Right lobe of liver (tissue), 4 donors: ENCODE measurements around the gene CCL16.

Experiments used
- POLR2A ChIP-seq: fragments of 450-650 bp; IDR thresholded peaks from one replicate; pipeline ENCODE4 v1.6.1; 2017; ENCODE audit warnings: antibody characterized with exemption, mild to moderate bottlenecking
- TF ChIP-seq, protein P1 (sequence below), 4 donors: fragments of 200-600 bp in 3 of 4; fragments of 450-650 bp in 1 of 4; IDR thresholded peaks; one replicate each; pipeline versions ENCODE4 v1.5.1 to v1.8.0; 2016 to 2022; ENCODE audit warnings: antibody characterized with exemption in 4 of 4, mild to moderate bottlenecking in 2 of 4
- donor health status: DM: no; HTN: no; CAD: no.
- donor health status: DM: no; HTN: no; CAD: no.
- donor health status: DM: no; HTN: yes; CAD: no.

DNA sequence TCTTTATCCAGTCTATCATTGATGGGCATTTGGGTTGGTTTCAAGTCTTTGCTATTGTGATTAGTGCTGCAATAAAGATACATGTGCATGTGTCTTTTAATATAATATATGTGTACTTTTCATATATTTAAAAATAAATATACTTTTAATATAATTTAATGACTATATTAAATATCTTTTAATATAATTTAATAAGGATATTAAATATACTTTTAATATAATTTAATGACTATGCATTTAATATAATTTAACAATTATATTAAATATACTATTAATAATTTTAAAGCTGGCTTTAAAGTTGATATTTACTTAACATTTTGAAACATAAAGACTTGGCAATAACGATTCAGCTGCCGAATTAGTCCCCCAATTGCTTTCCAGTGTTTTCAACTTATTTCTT is 35.3 kb upstream of the CCL16 start:
- TF ChIP-seq, protein P1, sequence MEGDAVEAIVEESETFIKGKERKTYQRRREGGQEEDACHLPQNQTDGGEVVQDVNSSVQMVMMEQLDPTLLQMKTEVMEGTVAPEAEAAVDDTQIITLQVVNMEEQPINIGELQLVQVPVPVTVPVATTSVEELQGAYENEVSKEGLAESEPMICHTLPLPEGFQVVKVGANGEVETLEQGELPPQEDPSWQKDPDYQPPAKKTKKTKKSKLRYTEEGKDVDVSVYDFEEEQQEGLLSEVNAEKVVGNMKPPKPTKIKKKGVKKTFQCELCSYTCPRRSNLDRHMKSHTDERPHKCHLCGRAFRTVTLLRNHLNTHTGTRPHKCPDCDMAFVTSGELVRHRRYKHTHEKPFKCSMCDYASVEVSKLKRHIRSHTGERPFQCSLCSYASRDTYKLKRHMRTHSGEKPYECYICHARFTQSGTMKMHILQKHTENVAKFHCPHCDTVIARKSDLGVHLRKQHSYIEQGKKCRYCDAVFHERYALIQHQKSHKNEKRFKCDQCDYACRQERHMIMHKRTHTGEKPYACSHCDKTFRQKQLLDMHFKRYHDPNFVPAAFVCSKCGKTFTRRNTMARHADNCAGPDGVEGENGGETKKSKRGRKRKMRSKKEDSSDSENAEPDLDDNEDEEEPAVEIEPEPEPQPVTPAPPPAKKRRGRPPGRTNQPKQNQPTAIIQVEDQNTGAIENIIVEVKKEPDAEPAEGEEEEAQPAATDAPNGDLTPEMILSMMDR (IDR thresholded peaks at IDR 0.05) = no peak
- no peak for TF ChIP-seq POLR2A
